Loucy (cell line): ENCODE measurements around the gene PROZ.

Experiments used
- EZH2phosphoT487 ChIP-seq: fragments of 200-600 bp; IDR thresholded peaks from 2 replicates; pipeline ENCODE4 v1.6.1; 2018; ENCODE audit warnings: antibody characterized with exemption, mild to moderate bottlenecking, moderate library complexity, borderline replicate concordance
- TF ChIP-seq, protein P1 (sequence below): fragments of 200-600 bp; sonication (generic); conservative IDR thresholded peaks from 2 replicates; pipeline ENCODE4 v1.5.1; 2014; ENCODE audit warnings: mild to moderate bottlenecking, antibody characterized with exemption, low read length

DNA sequence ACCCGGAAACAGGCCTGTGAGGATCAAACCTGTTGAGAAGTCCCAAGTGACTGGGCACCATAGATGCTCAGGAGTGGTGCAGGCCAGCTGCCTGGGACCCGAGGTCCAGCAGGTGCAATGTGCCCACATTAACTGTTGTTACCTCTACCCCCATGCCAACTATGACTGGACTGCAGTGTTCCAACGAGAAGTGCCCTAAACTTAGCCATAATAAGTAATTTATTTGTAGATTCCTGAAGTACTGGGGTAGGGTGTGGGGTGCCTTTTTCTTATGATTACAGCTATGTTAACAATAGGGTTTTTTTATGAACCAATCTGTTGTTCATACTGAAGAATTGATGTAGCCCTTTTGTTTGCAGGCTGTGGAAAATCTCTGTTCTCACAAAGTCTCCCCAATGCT, 60.1 kb downstream of the PROZ start:
- TF ChIP-seq, protein P1, sequence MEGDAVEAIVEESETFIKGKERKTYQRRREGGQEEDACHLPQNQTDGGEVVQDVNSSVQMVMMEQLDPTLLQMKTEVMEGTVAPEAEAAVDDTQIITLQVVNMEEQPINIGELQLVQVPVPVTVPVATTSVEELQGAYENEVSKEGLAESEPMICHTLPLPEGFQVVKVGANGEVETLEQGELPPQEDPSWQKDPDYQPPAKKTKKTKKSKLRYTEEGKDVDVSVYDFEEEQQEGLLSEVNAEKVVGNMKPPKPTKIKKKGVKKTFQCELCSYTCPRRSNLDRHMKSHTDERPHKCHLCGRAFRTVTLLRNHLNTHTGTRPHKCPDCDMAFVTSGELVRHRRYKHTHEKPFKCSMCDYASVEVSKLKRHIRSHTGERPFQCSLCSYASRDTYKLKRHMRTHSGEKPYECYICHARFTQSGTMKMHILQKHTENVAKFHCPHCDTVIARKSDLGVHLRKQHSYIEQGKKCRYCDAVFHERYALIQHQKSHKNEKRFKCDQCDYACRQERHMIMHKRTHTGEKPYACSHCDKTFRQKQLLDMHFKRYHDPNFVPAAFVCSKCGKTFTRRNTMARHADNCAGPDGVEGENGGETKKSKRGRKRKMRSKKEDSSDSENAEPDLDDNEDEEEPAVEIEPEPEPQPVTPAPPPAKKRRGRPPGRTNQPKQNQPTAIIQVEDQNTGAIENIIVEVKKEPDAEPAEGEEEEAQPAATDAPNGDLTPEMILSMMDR = no peak
- no peak for TF ChIP-seq EZH2phosphoT487
